HEK293 (cell line): ENCODE data around the gene SUN3.

Experiments used
- CTCF ChIA-PET: fragments of 350-600 bp; formaldehyde crosslinking; extraction: SDS; loops from one replicate; lab custom pipeline; 2021; ENCODE audit warnings: antibody characterized with exemption; lab: Yijun Ruan, JAX
- POLR2A ChIA-PET: fragments of 300-600 bp; formaldehyde crosslinking; extraction: SDS; loops from one replicate; lab custom pipeline; 2020; ENCODE audit warnings: antibody characterized with exemption, inconsistent platforms; lab: Yijun Ruan, JAX
- H3K27ac ChIP-seq: fragments of 200-500 bp; sonication (Bioruptor generic); 2 replicates; pipeline ENCODE4 v1.5.1; 2014; ENCODE audit warnings: low read depth, low read length, control low read depth, inconsistent platforms; ENCODE audit errors: extremely low read depth
- H3K36me3 ChIP-seq, 2 experiments: fragments of 200-500 bp in 1 of 2; sonication (Bioruptor generic) in 1 of 2; 1 replicate in 1 of 2; 2 replicates in 1 of 2; pipeline ENCODE4 v1.5.1; 2014 to 2017; ENCODE audit warnings: inconsistent platforms in 2 of 2, low read length in 2 of 2; ENCODE audit not compliant: control insufficient read depth in 2 of 2, insufficient read depth in 1 of 2
- H3K4me1 ChIP-seq: fragments of 200-500 bp; sonication (Bioruptor generic); 2 replicates; pipeline ENCODE4 v1.5.1; 2014; ENCODE audit warnings: mild to moderate bottlenecking, low read length, inconsistent platforms; ENCODE audit not compliant: control insufficient read depth, insufficient read depth
- H3K4me3 ChIP-seq: 2 replicates; pipeline ENCODE4 v1.5.1; 2011; ENCODE audit warnings: low read depth, mild to moderate bottlenecking, control low read depth, low read length, moderate library complexity
- H3K9me3 ChIP-seq: fragments of 200-500 bp; sonication (Bioruptor generic); 2 replicates; pipeline ENCODE4 v1.5.1; 2014; ENCODE audit warnings: low read depth, low read length, inconsistent platforms; ENCODE audit not compliant: control insufficient read depth, insufficient read depth
- KLF1 ChIP-seq: fragments of 450-650 bp; formaldehyde crosslinking; IDR thresholded peaks from 2 replicates; pipeline ENCODE4 v1.5.1; 2016; ENCODE audit warnings: missing biosample characterization, missing genetic modification characterization
- SP3 ChIP-seq: fragments of 450-650 bp; formaldehyde crosslinking; IDR thresholded peaks from 2 replicates; pipeline ENCODE4 v1.5.1; 2016; ENCODE audit warnings: missing biosample characterization, missing genetic modification characterization
- ZNF169 ChIP-seq: fragments of 450-650 bp; formaldehyde crosslinking; IDR thresholded peaks from 2 replicates; pipeline ENCODE4 v1.5.1; 2016; ENCODE audit warnings: missing biosample characterization, missing genetic modification characterization
- ZNF23 ChIP-seq: fragments of 450-650 bp; formaldehyde crosslinking; IDR thresholded peaks from 2 replicates; pipeline ENCODE4 v1.5.1; 2016; ENCODE audit warnings: missing biosample characterization, missing genetic modification characterization, borderline replicate concordance
- ZNF239 ChIP-seq: fragments of 450-650 bp; formaldehyde crosslinking; IDR thresholded peaks from 2 replicates; pipeline ENCODE4 v1.5.1; 2016; ENCODE audit warnings: missing biosample characterization, missing genetic modification characterization
- ZNF324 ChIP-seq: fragments of 450-650 bp; formaldehyde crosslinking; IDR thresholded peaks from 2 replicates; pipeline ENCODE4 v1.5.1; 2016; ENCODE audit warnings: missing biosample characterization, missing genetic modification characterization
- ZNF341 ChIP-seq: fragments of 450-650 bp; formaldehyde crosslinking; IDR thresholded peaks from 2 replicates; pipeline ENCODE4; 2016; ENCODE audit warnings: low read depth, missing biosample characterization, missing genetic modification characterization
- ZNF391 ChIP-seq: fragments of 450-650 bp; formaldehyde crosslinking; IDR thresholded peaks from 2 replicates; pipeline ENCODE4 v1.5.1; 2016; ENCODE audit warnings: low read depth, missing biosample characterization, missing genetic modification characterization, borderline replicate concordance
- ZNF423 ChIP-seq: fragments of 450-650 bp; formaldehyde crosslinking; IDR thresholded peaks from 2 replicates; pipeline ENCODE4 v1.5.1; 2016; ENCODE audit warnings: missing biosample characterization, missing genetic modification characterization
- ZNF433 ChIP-seq: fragments of 450-650 bp; formaldehyde crosslinking; IDR thresholded peaks from 2 replicates; pipeline ENCODE4 v1.5.1; 2016; ENCODE audit warnings: missing biosample characterization, missing genetic modification characterization, low read depth
- ZNF549 ChIP-seq: fragments of 450-650 bp; IDR thresholded peaks from 2 replicates; pipeline ENCODE4 v1.5.1; 2018; ENCODE audit warnings: missing biosample characterization, missing genetic modification characterization, mild to moderate bottlenecking, inconsistent platforms, moderate library complexity
- ZNF623 ChIP-seq: fragments of 450-650 bp; formaldehyde crosslinking; IDR thresholded peaks from 2 replicates; pipeline ENCODE4 v1.5.1; 2016; ENCODE audit warnings: missing biosample characterization, missing genetic modification characterization
- ZNF629 ChIP-seq: fragments of 450-650 bp; formaldehyde crosslinking; IDR thresholded peaks from 2 replicates; pipeline ENCODE4 v1.5.1; 2017; ENCODE audit warnings: missing biosample characterization, missing genetic modification characterization
- ZNF747 ChIP-seq: fragments of 450-650 bp; formaldehyde crosslinking; IDR thresholded peaks from 2 replicates; pipeline ENCODE4 v1.5.1; 2016; ENCODE audit warnings: missing biosample characterization, missing genetic modification characterization
- ZNF76 ChIP-seq: fragments of 450-650 bp; formaldehyde crosslinking; IDR thresholded peaks from 2 replicates; pipeline ENCODE4; 2016; ENCODE audit warnings: low read depth, missing biosample characterization, missing genetic modification characterization, borderline replicate concordance
- ZNF768 ChIP-seq: fragments of 450-650 bp; formaldehyde crosslinking; IDR thresholded peaks from 2 replicates; pipeline ENCODE4 v1.5.1; 2018; ENCODE audit warnings: missing biosample characterization, mild to moderate bottlenecking, missing genetic modification characterization
- ZNF830 ChIP-seq: fragments of 450-650 bp; IDR thresholded peaks from 2 replicates; pipeline ENCODE4 v1.5.0; 2018; ENCODE audit warnings: missing biosample characterization, missing genetic modification characterization, low read depth, mild to moderate bottlenecking, moderate library complexity
- ZNF837 ChIP-seq: fragments of 450-650 bp; formaldehyde crosslinking; IDR thresholded peaks from 2 replicates; pipeline ENCODE4 v1.5.1; 2016; ENCODE audit warnings: missing biosample characterization, missing genetic modification characterization
- TF ChIP-seq, protein P1 (sequence below): fragments of 450-650 bp; formaldehyde crosslinking; IDR thresholded peaks from 2 replicates; pipeline ENCODE4 v1.5.1; 2016; ENCODE audit warnings: missing biosample characterization, missing genetic modification characterization
- TF ChIP-seq, protein P2 (sequence below): fragments of 450-650 bp; formaldehyde crosslinking; IDR thresholded peaks from 2 replicates; pipeline ENCODE4 v1.5.1; 2016; ENCODE audit warnings: missing biosample characterization, missing genetic modification characterization
- TF ChIP-seq, protein P3 (sequence below): fragments of 450-650 bp; formaldehyde crosslinking; IDR thresholded peaks from 2 replicates; pipeline ENCODE4 v1.5.1; 2016; ENCODE audit warnings: missing biosample characterization, missing genetic modification characterization

The SUN3 gene

DNA sequence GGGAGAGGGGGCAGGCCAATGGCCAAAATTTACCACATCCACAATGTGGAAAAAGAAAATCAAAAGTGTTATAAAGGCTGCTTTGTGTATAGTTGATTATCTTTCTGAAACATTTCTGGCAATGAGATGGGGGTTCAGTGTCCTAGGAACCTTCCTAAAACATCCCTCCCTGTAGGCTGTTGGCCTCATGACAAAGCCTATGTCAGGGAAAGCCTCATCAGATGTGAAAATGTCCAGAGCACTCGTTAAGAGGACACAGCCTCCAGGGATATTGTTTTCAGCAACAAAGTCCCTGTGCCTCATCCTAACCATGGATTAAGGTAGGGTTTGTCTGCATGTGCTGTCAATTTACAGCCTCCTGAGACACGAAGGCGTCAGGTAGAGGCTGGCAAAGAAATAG is 17.0 kb downstream of the SUN3 start:
- ChIA-PET CTCF (interaction anchor here (0.9 to 1.3 kb wide), 2 partner anchors 13 to 67 kb away, joined by 3 to 4 read pairs; no protein-coding TSS in a partner anchor), POLR2A (no interaction called here)
- Histone ChIP-seq H3K36me3 (no peaks in the 10 kb centered on the region), H3K9me3 (no peaks in the 10 kb centered on the region), H3K27ac (no peak overlapping the region), H3K4me3 (no peak overlapping the region), H3K4me1 (no peaks in the 10 kb centered on the region)
- TF ChIP-seq ZNF747 (no peak), KLF1 (tag by site-specific recombination) (no peak), ZNF324 (tag by site-specific recombination) (no peak), ZNF837 (tag by site-specific recombination) (no peak)
- TF ChIP-seq, protein P1, sequence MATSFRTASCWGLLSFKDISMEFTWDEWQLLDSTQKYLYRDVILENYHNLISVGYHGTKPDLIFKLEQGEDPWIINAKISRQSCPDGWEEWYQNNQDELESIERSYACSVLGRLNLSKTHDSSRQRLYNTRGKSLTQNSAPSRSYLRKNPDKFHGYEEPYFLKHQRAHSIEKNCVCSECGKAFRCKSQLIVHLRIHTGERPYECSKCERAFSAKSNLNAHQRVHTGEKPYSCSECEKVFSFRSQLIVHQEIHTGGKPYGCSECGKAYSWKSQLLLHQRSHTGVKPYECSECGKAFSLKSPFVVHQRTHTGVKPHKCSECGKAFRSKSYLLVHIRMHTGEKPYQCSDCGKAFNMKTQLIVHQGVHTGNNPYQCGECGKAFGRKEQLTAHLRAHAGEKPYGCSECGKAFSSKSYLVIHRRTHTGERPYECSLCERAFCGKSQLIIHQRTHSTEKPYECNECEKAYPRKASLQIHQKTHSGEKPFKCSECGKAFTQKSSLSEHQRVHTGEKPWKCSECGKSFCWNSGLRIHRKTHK, result no peak

DNA sequence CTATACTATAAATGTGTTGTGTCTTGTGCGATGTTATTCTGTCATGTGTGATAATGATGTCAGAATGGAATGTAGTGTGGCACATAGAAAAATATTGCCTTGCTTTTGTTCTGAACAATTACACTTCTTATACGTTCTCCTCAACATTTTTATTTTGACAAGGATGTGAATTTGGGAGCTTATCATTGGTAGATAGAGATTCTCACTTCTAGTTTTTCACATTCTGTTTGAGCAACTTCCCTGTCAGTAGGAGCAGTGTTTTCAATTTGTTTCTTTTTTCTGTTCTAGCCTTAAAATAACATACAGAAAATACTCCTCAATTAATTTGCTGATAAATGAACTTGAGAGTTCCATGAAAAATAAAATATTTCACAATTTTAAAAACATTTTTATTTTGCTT is 17.6 kb downstream of the SUN3 start:
- Histone ChIP-seq H3K4me1 (no peaks in the 10 kb centered on the region), H3K9me3 (no peaks in the 10 kb centered on the region), H3K27ac (no peak overlapping the region), H3K4me3 (no peak overlapping the region), H3K36me3 (no peaks in the 10 kb centered on the region)
- ChIA-PET CTCF (no interaction called here), POLR2A (no interaction called here)
- TF ChIP-seq KLF1 (tag by site-specific recombination) (no peak), ZNF169 (tag by site-specific recombination) (no peak), ZNF391 (tag by site-specific recombination) (no peak), ZNF623 (tag by site-specific recombination) (no peak), ZNF76 (no peak), ZNF549 (tag by site-specific recombination) (no peak), ZNF423 (tag by site-specific recombination) (no peak), ZNF830 (tag by site-specific recombination) (no peak), ZNF341 (tag by site-specific recombination) (no peak), ZNF433 (tag by site-specific recombination) (no peak), ZNF239 (tag by site-specific recombination) (no peak), ZNF629 (tag by site-specific recombination) (no peak), ZNF23 (tag by site-specific recombination) (no peak), ZNF768 (no peak), SP3 (tag by site-specific recombination) (no peak)
- TF ChIP-seq, protein P2, sequence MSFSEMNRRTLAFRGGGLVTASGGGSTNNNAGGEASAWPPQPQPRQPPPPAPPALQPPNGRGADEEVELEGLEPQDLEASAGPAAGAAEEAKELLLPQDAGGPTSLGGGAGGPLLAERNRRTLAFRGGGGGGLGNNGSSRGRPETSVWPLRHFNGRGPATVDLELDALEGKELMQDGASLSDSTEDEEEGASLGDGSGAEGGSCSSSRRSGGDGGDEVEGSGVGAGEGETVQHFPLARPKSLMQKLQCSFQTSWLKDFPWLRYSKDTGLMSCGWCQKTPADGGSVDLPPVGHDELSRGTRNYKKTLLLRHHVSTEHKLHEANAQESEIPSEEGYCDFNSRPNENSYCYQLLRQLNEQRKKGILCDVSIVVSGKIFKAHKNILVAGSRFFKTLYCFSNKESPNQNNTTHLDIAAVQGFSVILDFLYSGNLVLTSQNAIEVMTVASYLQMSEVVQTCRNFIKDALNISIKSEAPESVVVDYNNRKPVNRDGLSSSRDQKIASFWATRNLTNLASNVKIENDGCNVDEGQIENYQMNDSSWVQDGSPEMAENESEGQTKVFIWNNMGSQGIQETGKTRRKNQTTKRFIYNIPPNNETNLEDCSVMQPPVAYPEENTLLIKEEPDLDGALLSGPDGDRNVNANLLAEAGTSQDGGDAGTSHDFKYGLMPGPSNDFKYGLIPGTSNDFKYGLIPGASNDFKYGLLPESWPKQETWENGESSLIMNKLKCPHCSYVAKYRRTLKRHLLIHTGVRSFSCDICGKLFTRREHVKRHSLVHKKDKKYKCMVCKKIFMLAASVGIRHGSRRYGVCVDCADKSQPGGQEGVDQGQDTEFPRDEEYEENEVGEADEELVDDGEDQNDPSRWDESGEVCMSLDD (tag by site-specific recombination), result no peak
- TF ChIP-seq, protein P3, sequence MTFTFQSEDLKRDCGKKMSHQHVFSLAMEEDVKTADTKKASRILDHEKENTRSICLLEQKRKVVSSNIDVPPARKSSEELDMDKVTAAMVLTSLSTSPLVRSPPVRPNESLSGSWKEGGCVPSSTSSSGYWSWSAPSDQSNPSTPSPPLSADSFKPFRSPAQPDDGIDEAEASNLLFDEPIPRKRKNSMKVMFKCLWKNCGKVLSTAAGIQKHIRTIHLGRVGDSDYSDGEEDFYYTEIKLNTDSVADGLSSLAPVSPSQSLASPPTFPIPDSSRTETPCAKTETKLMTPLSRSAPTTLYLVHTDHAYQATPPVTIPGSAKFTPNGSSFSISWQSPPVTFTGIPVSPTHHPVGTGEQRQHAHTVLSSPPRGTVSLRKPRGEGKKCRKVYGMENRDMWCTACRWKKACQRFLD (tag by site-specific recombination), result no peak
